Upper lobe of left lung (tissue), 6 donors: ENCODE results near the gene FKRP. TPM values are rescaled to one million over a fixed set of nuclear protein-coding genes. Genes with fewer than 3 reads are reported as not detected.

Source experiments
- ATAC-seq, 2 donors: fragments of 200-7000 bp; cut with Tn5 transposase; one replicate each; pipeline ENCODE4 v1.9.1; 2022; ENCODE audit warnings: mild to moderate bottlenecking in 2 of 2, moderate library complexity in 2 of 2; ENCODE audit not compliant: low FRiP score in 2 of 2
- DNase-seq, 2 donors: peaks; one replicate each; pipeline ENCODE4 v3.0.0-alpha.2; 2019 to 2020
- H3K27ac ChIP-seq, 4 donors: fragments of 200-600 bp; sonication (generic); one replicate each; pipeline ENCODE4 v1.5.1; 2016 to 2019
- H3K27me3 ChIP-seq, 4 donors: fragments of 200-600 bp; sonication (generic); one replicate each; pipeline ENCODE4 v1.5.1; 2017 to 2019
- H3K36me3 ChIP-seq, 4 donors: fragments of 200-600 bp; sonication (generic); one replicate each; pipeline ENCODE4 v1.5.1; 2016 to 2019
- H3K4me1 ChIP-seq, 4 donors: fragments of 200-600 bp; sonication (generic); one replicate each; pipeline ENCODE4 v1.5.1; 2018 to 2019
- H3K4me3 ChIP-seq, 4 donors: fragments of 200-600 bp; sonication (generic); one replicate each; pipeline ENCODE4 v1.5.1; 2017 to 2019; ENCODE audit warnings: mild to moderate bottlenecking in 2 of 4, moderate library complexity in 1 of 4
- H3K9me3 ChIP-seq, 4 donors: fragments of 200-600 bp; sonication (generic); one replicate each; pipeline ENCODE4 v1.5.1; 2018 to 2019
- CTCF ChIP-seq, 6 experiments: fragments of 450-650 bp in 4 of 6; fragments of 200-600 bp in 2 of 6; sonication (generic) in 2 of 6; IDR thresholded peaks; one replicate each; pipeline ENCODE4 v1.5.1; 2016 to 2019; ENCODE audit warnings: antibody characterized with exemption in 6 of 6
- EP300 ChIP-seq, 4 donors: sonication (generic); formaldehyde crosslinking; IDR thresholded peaks; one replicate each; pipeline ENCODE4 v1.5.1; 2017; ENCODE audit warnings: antibody characterized with exemption in 4 of 4, control low read depth in 2 of 4
- POLR2A ChIP-seq, 4 donors: fragments of 450-650 bp; IDR thresholded peaks; one replicate each; pipeline ENCODE4 v1.5.1; 2016 to 2017; ENCODE audit warnings: antibody characterized with exemption in 4 of 4, mild to moderate bottlenecking in 2 of 4
- POLR2AphosphoS5 ChIP-seq, 2 donors: sonication (generic); formaldehyde crosslinking; IDR thresholded peaks; one replicate each; pipeline ENCODE4 v1.5.1; 2017; ENCODE audit warnings: antibody characterized with exemption in 2 of 2
- WGBS, 2 donors: methylation state at CpG; one replicate each; pipeline ENCODE4 v1.1.5; 2017 to 2018; 5-methylcytosine and 5-hydroxymethylcytosine counted together
- total RNA-seq, 6 donors: library from RNA; depleted of rRNA in 4 of 6; stranded (reverse); fragments of >200 nt in 4 of 6; gene quantifications; one replicate each; pipeline versions ENCODE4 v1.1.0 to v1.2.1, GENCODE V29; 2016 to 2021
- donor health status: DM: no; HTN: no; CAD: no; lungs with moderate emphysema.
- donor health status: DM: no; HTN: yes; CAD: no; lungs with severe emphysema.

The FKRP gene
- total RNA-seq, 6 donors from 2014 or later = 16.6 to 26.2 (median 19.3) TPM

DNA sequence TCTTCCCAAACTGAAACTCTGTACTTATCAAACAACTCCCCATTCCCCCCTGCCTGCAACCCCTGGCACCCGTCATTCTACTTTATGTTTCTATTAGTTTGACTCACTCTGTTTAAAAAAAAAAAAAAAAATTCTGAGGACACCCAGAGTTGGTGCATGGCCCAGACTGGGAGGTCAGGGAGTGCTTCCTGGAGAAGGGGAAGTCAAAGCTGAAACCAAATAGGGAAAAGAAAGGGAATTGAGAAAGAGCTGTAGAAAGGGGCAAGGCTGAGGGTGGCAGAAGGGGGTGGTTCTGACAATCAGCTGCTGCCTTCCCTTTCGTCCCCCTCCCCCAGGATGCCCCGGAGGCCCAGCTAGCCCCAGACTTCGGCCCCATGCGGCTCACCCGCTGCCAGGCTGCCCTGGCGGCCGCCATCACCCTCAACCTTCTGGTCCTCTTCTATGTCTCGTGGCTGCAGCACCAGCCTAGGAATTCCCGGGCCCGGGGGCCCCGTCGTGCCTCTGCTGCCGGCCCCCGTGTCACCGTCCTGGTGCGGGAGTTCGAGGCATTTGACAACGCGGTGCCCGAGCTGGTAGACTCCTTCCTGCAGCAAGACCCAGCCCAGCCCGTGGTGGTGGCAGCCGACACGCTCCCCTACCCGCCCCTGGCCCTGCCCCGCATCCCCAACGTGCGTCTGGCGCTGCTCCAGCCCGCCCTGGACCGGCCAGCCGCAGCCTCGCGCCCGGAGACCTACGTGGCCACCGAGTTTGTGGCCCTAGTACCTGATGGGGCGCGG is 9.4 kb downstream of the FKRP start:
- no peaks in the 10 kb centered on the region for H3K9me3 ChIP-seq
- peaks cover 0 to 21% (median 6%) of the 10 kb centered on the region in 4 donors for H3K36me3 ChIP-seq
- TF ChIP-seq POLR2AphosphoS5 (IDR thresholded peaks at IDR 0.05) (peak in 1 of 2 donors; percentile 16), EP300 (IDR thresholded peaks at IDR 0.05) (no peak)
- peaks cover 10 to 25% (median 17%) of the 10 kb centered on the region in 4 donors for H3K4me1 ChIP-seq
- ATAC-seq = peak; percentile 5 to 27
- no peaks in the 10 kb centered on the region for H3K27me3 ChIP-seq
- DNase-seq = peak in 1 of 2 donors; percentile 85
- no peak overlapping the region for H3K4me3 ChIP-seq
- WGBS, 2 donors = 76 to 82% methylated on average over 15 to 32 of the region's 39 CpGs
- peak overlapping the region in 2 of 4 donors; percentile 39 to 72 for H3K27ac ChIP-seq

DNA sequence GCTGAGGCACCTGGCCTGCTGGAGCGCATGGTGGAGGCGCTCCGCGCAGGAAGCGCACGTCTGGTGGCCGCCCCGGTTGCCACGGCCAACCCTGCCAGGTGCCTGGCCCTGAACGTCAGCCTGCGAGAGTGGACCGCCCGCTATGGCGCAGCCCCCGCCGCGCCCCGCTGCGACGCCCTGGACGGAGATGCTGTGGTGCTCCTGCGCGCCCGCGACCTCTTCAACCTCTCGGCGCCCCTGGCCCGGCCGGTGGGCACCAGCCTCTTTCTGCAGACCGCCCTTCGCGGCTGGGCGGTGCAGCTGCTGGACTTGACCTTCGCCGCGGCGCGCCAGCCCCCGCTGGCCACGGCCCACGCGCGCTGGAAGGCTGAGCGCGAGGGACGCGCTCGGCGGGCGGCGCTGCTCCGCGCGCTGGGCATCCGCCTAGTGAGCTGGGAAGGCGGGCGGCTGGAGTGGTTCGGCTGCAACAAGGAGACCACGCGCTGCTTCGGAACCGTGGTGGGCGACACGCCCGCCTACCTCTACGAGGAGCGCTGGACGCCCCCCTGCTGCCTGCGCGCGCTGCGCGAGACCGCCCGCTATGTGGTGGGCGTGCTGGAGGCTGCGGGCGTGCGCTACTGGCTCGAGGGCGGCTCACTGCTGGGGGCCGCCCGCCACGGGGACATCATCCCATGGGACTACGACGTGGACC is 10.1 kb downstream of the FKRP start:
- WGBS, 2 donors = 93 to 96% methylated on average over 60 to 86 of the region's 86 CpGs
- peaks cover 10 to 25% (median 17%) of the 10 kb centered on the region in 4 donors for H3K4me1 ChIP-seq
- no peaks in the 10 kb centered on the region for H3K9me3 ChIP-seq
- TF ChIP-seq POLR2A (IDR thresholded peaks at IDR 0.05) = no peak
- no peak for TF ChIP-seq EP300 (IDR thresholded peaks at IDR 0.05)
- TF ChIP-seq CTCF (IDR thresholded peaks at IDR 0.05) = no peak
- no peak for TF ChIP-seq POLR2AphosphoS5 (IDR thresholded peaks at IDR 0.05)
- peaks cover 0 to 14% (median 6%) of the 10 kb centered on the region in 4 donors for H3K36me3 ChIP-seq
- no peaks in the 10 kb centered on the region for H3K27me3 ChIP-seq
- ATAC-seq = no peak
- peak overlapping the region in 2 of 4 donors; percentile 39 to 72 for H3K27ac ChIP-seq
- peak in 1 of 2 donors; percentile 86 for DNase-seq
- no peak overlapping the region for H3K4me3 ChIP-seq

GRCh38 chr19:46756544-46756888 is 10.7 kb downstream of the FKRP start:
- ATAC-seq (no peak), DNase-seq (no peak)
- Histone ChIP-seq H3K9me3 (no peaks in the 10 kb centered on the region), H3K4me3 (no peak overlapping the region), H3K27ac (no peak overlapping the region), H3K27me3 (no peaks in the 10 kb centered on the region), H3K4me1 (peaks cover 10 to 25% (median 17%) of the 10 kb centered on the region in 4 donors), H3K36me3 (peaks cover 0 to 13% (median 6%) of the 10 kb centered on the region in 4 donors)
- TF ChIP-seq POLR2A (IDR thresholded peaks at IDR 0.05) (no peak), POLR2AphosphoS5 (IDR thresholded peaks at IDR 0.05) (no peak), EP300 (IDR thresholded peaks at IDR 0.05) (no peak), CTCF (IDR thresholded peaks at IDR 0.05) (no peak)
- WGBS, 2 donors = 74 to 80% methylated on average over 26 to 30 of the region's 30 CpGs

- Histone ChIP-seq H3K27me3 (no peaks in the 10 kb centered on the region), H3K4me3 (no peak overlapping the region), H3K4me1 (peaks cover 10 to 25% (median 17%) of the 10 kb centered on the region in 4 donors), H3K36me3 (peaks cover 0 to 13% (median 6%) of the 10 kb centered on the region in 4 donors), H3K27ac (no peak overlapping the region), H3K9me3 (no peaks in the 10 kb centered on the region)
- DNase-seq (no peak), ATAC-seq (no peak)
- WGBS, 2 donors = 77% methylated on average over 6 of the region's 6 CpGs
- TF ChIP-seq EP300 (IDR thresholded peaks at IDR 0.05) (no peak), CTCF (IDR thresholded peaks at IDR 0.05) (no peak), POLR2AphosphoS5 (IDR thresholded peaks at IDR 0.05) (no peak), POLR2A (IDR thresholded peaks at IDR 0.05) (no peak)
Observed at GRCh38 chr19:46759206-46759605, 13.3 kb downstream of the FKRP start.

DNA sequence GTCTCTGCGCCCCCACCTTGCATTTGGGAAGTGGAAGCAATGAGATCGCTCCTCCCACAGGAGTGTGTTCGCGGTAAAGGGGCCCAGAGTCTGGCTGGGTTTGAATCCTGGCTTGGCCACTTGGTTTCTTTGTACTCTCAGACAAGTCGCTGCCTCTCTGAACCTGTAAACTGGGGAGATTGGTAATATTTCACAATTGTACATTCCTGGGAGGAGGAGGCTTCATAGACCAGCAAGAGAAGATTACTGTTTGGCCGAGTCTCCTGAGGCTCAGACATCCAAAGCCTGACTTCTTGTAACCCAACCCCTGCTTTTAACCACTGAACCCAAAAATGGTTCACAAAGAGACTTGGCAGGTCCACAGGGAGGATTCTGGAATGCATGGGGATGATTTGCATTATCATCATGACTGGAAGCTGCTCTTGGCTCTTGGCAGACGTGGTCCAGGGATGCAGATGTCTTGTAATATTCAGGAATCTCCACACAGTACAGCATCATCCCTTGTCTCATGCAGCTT is 14.0 kb downstream of the FKRP start:
- WGBS, 2 donors = 41 to 69% methylated on average over 6 to 7 of the region's 7 CpGs
- ATAC-seq = peak; percentile 26 to 87
- no peak for TF ChIP-seq POLR2A (IDR thresholded peaks at IDR 0.05)
- TF ChIP-seq POLR2AphosphoS5 (IDR thresholded peaks at IDR 0.05) = no peak
- TF ChIP-seq CTCF (IDR thresholded peaks at IDR 0.05) = no peak
- TF ChIP-seq EP300 (IDR thresholded peaks at IDR 0.05) = no peak

More for the DNA sequence above, 14.0 kb downstream of the FKRP start:
- H3K9me3 ChIP-seq = no peaks in the 10 kb centered on the region
- no peaks in the 10 kb centered on the region for H3K27me3 ChIP-seq
- peaks cover 10 to 23% (median 17%) of the 10 kb centered on the region in 4 donors for H3K4me1 ChIP-seq
- DNase-seq = no peak
- no peak overlapping the region for H3K27ac ChIP-seq
- peaks cover 0 to 13% (median 6%) of the 10 kb centered on the region in 4 donors for H3K36me3 ChIP-seq
- H3K4me3 ChIP-seq = no peak overlapping the region
